Activated CD8-positive, alpha-beta T cell treated with anti-CD3 and anti-CD28 coated beads for 36 hours (primary cell): ENCODE measurements around the gene ARFIP1. TPM values are rescaled to one million over a fixed set of nuclear protein-coding genes. Genes with fewer than 3 reads are reported as not detected.

Experiments used
- ATAC-seq: fragments of 200-7000 bp; cut with Tn5 transposase; one replicate; pipeline ENCODE4 v1.10.0; 2021; ENCODE audit warnings: mild to moderate bottlenecking, moderate library complexity
- CTCF ChIA-PET: fragments of 350-600 bp; sonication (Branson Sonifier 250); formaldehyde crosslinking; loops from one replicate; lab custom pipeline; 2021; ENCODE audit warnings: antibody characterized with exemption; lab: Charles Lee
- POLR2A ChIA-PET: fragments of 350-600 bp; sonication (Branson Sonifier 250); formaldehyde crosslinking; loops from one replicate; lab custom pipeline; 2021; ENCODE audit warnings: antibody characterized with exemption; lab: Charles Lee
- DNase-seq: peaks from one replicate; pipeline ENCODE4 v3.0.0-alpha.2; 2020
- H3K27ac Mint-ChIP-seq: one replicate; pipeline ENCODE4 v1.8.0; 2021; ENCODE audit warnings: mild to moderate bottlenecking, mixed read lengths
- H3K27me3 Mint-ChIP-seq: one replicate; pipeline ENCODE4 v1.8.0; 2021; ENCODE audit warnings: mixed read lengths
- H3K36me3 Mint-ChIP-seq: one replicate; pipeline ENCODE4 v1.8.0; 2021; ENCODE audit warnings: low read depth, mixed read lengths
- H3K4me1 Mint-ChIP-seq: one replicate; pipeline ENCODE4 v1.8.0; 2021; ENCODE audit warnings: low read depth, mixed read lengths
- H3K4me3 Mint-ChIP-seq: one replicate; pipeline ENCODE4 v1.8.0; 2021; ENCODE audit warnings: mild to moderate bottlenecking, moderate library complexity, mixed read lengths
- H3K9me3 Mint-ChIP-seq: one replicate; pipeline ENCODE4 v1.8.0; 2021; ENCODE audit warnings: mixed read lengths
- CTCF ChIP-seq: fragments of 200-600 bp; IDR thresholded peaks from one replicate; pipeline ENCODE4 v1.8.0; 2022; ENCODE audit warnings: antibody characterized with exemption, mild to moderate bottlenecking
- intact Hi-C: fragments of 100-400 bp; cut with micrococcal nuclease; formaldehyde crosslinking; loops from one replicate; pipeline ENCODE4 v1.10.0; 2022
- total RNA-seq, 2 experiments: library from RNA; stranded (reverse); gene quantifications; one replicate each; pipeline ENCODE4 v1.2.3, GENCODE V29; 2021

Gene ARFIP1
- total RNA-seq, 2 experiments from 2014 or later, result 7.2 to 8.9 TPM

GRCh38 chr4:152808670-152809069 is 28.9 kb downstream of the ARFIP1 start:
- no peak overlapping the region for H3K4me3 Mint-ChIP-seq
- no peak for DNase-seq
- no peak overlapping the region for H3K27ac Mint-ChIP-seq
- H3K9me3 Mint-ChIP-seq, result peaks cover 6% of the 10 kb centered on the region
- ChIA-PET CTCF (no interaction called here), POLR2A (interaction anchor here (0.8 kb wide), 1 partner anchor 79 kb away, joined by 3 read pairs; no protein-coding TSS in a partner anchor)
- H3K4me1 Mint-ChIP-seq, result peaks cover 22% of the 10 kb centered on the region
- no peak for TF ChIP-seq CTCF
- ATAC-seq, result no peak
- H3K36me3 Mint-ChIP-seq, result peaks cover 30% of the 10 kb centered on the region
- intact Hi-C loops, result no loop called here
- no peaks in the 10 kb centered on the region for H3K27me3 Mint-ChIP-seq

- peaks cover 22% of the 10 kb centered on the region for H3K4me1 Mint-ChIP-seq
- ATAC-seq (no peak), DNase-seq (no peak)
- H3K27me3 Mint-ChIP-seq, result no peaks in the 10 kb centered on the region
- ChIA-PET POLR2A (no interaction called here), CTCF (no interaction called here)
- H3K9me3 Mint-ChIP-seq, result peaks cover 16% of the 10 kb centered on the region
- no peak overlapping the region for H3K4me3 Mint-ChIP-seq
- H3K27ac Mint-ChIP-seq, result no peak overlapping the region
- no peak for TF ChIP-seq CTCF
- intact Hi-C loops, result no loop called here
- peaks cover 46% of the 10 kb centered on the region for H3K36me3 Mint-ChIP-seq
Observed at GRCh38 chr4:152810715-152811287, 31.0 kb downstream of the ARFIP1 start.

- intact Hi-C loops, result no loop called here
- H3K27me3 Mint-ChIP-seq, result no peaks in the 10 kb centered on the region
- DNase-seq (no peak), ATAC-seq (no peak)
- H3K36me3 Mint-ChIP-seq, result peaks cover 59% of the 10 kb centered on the region
- CTCF ChIA-PET, result interaction anchor here (1.7 kb wide), 1 partner anchor 14 kb away, joined by 4 read pairs; no protein-coding TSS in a partner anchor
- POLR2A ChIA-PET, result no interaction called here
- no peak overlapping the region for H3K4me3 Mint-ChIP-seq
- no peak for TF ChIP-seq CTCF
- peaks cover 19% of the 10 kb centered on the region for H3K9me3 Mint-ChIP-seq
- H3K4me1 Mint-ChIP-seq, result peaks cover 12% of the 10 kb centered on the region
- no peak overlapping the region for H3K27ac Mint-ChIP-seq
Observed at GRCh38 chr4:152815078-152815477, 35.3 kb downstream of the ARFIP1 start.

GRCh38 chr4:152817331-152817730 is 37.6 kb downstream of the ARFIP1 start:
- H3K36me3 Mint-ChIP-seq, result peaks cover 46% of the 10 kb centered on the region
- no peak overlapping the region for H3K27ac Mint-ChIP-seq
- peaks cover 12% of the 10 kb centered on the region for H3K4me1 Mint-ChIP-seq
- ChIA-PET CTCF (interaction anchor here (0.8 kb wide), 1 partner anchor 265 kb away, joined by 3 read pairs; no protein-coding TSS in a partner anchor), POLR2A (no interaction called here)
- peaks cover 20% of the 10 kb centered on the region for H3K9me3 Mint-ChIP-seq
- no peak overlapping the region for H3K4me3 Mint-ChIP-seq
- no peaks in the 10 kb centered on the region for H3K27me3 Mint-ChIP-seq
- intact Hi-C loops, result no loop called here
- DNase-seq, result no peak
- TF ChIP-seq CTCF, result no peak
- ATAC-seq, result no peak

GRCh38 chr4:152819026-152819645 is 39.4 kb downstream of the ARFIP1 start:
- Mint-ChIP-seq H3K27me3 (no peaks in the 10 kb centered on the region), H3K36me3 (peaks cover 32% of the 10 kb centered on the region), H3K27ac (no peak overlapping the region), H3K4me1 (peaks cover 12% of the 10 kb centered on the region), H3K4me3 (no peak overlapping the region), H3K9me3 (peaks cover 14% of the 10 kb centered on the region)
- intact Hi-C loops, result no loop called here
- ATAC-seq (no peak), DNase-seq (no peak)
- ChIA-PET CTCF (no interaction called here), POLR2A (no interaction called here)
- TF ChIP-seq CTCF, result no peak
